ENCODE results near the gene CD2AP.

The CD2AP gene

GRCh38 chr6:47452899-47453298 lies 24.7 kb upstream of the CD2AP start:
- TF ChIP-seq SIN3A (IDR thresholded peaks at IDR 0.05; ENCODE audit: borderline replicate concordance, insufficient read depth, low read length) = no peak
- TF ChIP-seq POLR2AphosphoS5 (IDR thresholded peaks at IDR 0.05; ENCODE audit: low read depth, low read length) = no peak
- no peak for TF ChIP-seq FOXP2 (optimal IDR thresholded peaks at IDR 0.05; ENCODE audit: borderline replicate concordance, extremely low read depth, extremely low read length, insufficient read depth)
- no peak for TF ChIP-seq REST (IDR thresholded peaks at IDR 0.05; ENCODE audit: insufficient read depth in 1 of 2, low read depth in 2 of 2, low read length in 2 of 2)
- no peak for TF ChIP-seq TAF1 (IDR thresholded peaks at IDR 0.05; ENCODE audit: borderline replicate concordance, insufficient read depth, low read length)

GRCh38 chr6:47453372-47453936 lies 24.1 kb upstream of the CD2AP start:
- TF ChIP-seq POLR2AphosphoS5 (IDR thresholded peaks at IDR 0.05; ENCODE audit: low read depth, low read length) (no peak), FOXP2 (optimal IDR thresholded peaks at IDR 0.05; ENCODE audit: borderline replicate concordance, extremely low read depth, extremely low read length, insufficient read depth) (no peak), TAF1 (IDR thresholded peaks at IDR 0.05; ENCODE audit: borderline replicate concordance, insufficient read depth, low read length) (no peak), REST (IDR thresholded peaks at IDR 0.05; ENCODE audit: insufficient read depth in 1 of 2, low read depth in 2 of 2, low read length in 2 of 2) (no peak)

GRCh38 chr6:47454713-47455396 lies 22.7 kb upstream of the CD2AP start:
- no peak for TF ChIP-seq TAF1 (IDR thresholded peaks at IDR 0.05; ENCODE audit: borderline replicate concordance, insufficient read depth, low read length)
- TF ChIP-seq REST (IDR thresholded peaks at IDR 0.05; ENCODE audit: insufficient read depth in 1 of 2, low read depth in 2 of 2, low read length in 2 of 2) = no peak

GRCh38 chr6:47455533-47456209 lies 21.9 kb upstream of the CD2AP start:
- TF ChIP-seq POLR2AphosphoS5 (IDR thresholded peaks at IDR 0.05; ENCODE audit: low read depth, low read length) (no peak), SIN3A (IDR thresholded peaks at IDR 0.05; ENCODE audit: borderline replicate concordance, insufficient read depth, low read length) (no peak)

DNA sequence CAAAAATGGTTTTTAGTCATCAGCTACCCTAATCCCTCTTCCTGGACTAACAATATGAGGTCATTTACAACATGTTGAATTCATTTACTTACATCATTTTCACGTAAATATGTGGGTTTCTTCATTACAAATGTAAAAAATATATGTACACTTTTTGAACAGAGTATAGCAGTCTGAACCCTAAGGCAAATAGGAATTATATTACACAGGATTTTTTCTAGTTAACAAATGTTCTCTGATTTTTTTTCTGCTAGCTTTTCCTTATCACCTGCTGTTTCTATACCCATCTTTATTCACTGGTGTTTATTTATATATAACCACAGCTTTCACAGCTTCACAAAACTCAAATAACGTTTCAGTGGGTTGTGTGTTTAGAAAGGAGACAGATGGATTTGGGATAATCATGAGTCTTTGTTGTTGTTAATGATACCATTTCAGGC lies 21.0 kb upstream of the CD2AP start:
- TF ChIP-seq REST (IDR thresholded peaks at IDR 0.05; ENCODE audit: insufficient read depth in 1 of 2, low read depth in 2 of 2, low read length in 2 of 2) (no peak), FOXP2 (optimal IDR thresholded peaks at IDR 0.05; ENCODE audit: borderline replicate concordance, extremely low read depth, extremely low read length, insufficient read depth) (no peak), POLR2AphosphoS5 (IDR thresholded peaks at IDR 0.05; ENCODE audit: low read depth, low read length) (no peak), SIN3A (IDR thresholded peaks at IDR 0.05; ENCODE audit: borderline replicate concordance, insufficient read depth, low read length) (no peak), TAF1 (IDR thresholded peaks at IDR 0.05; ENCODE audit: borderline replicate concordance, insufficient read depth, low read length) (no peak)

Data from PFSK-1 (cell line).